ENCODE results near the gene JTB.

GRCh38 chr1:153939476-153939875 is 38.0 kb downstream of the JTB start:
- no peak for TF ChIP-seq CTCF (IDR thresholded peaks at IDR 0.05)
- TF ChIP-seq POLR2A (IDR thresholded peaks at IDR 0.05): no peak

Data from lower leg skin (tissue), 3 donors.